ENCODE data around the gene MUTYH.
"Not testable (repeated sequence)": the region's sequence is repeated elsewhere in the genome, so short reads cannot be mapped to it uniquely, and the experiment has no call there.

MUTYH gene

DNA sequence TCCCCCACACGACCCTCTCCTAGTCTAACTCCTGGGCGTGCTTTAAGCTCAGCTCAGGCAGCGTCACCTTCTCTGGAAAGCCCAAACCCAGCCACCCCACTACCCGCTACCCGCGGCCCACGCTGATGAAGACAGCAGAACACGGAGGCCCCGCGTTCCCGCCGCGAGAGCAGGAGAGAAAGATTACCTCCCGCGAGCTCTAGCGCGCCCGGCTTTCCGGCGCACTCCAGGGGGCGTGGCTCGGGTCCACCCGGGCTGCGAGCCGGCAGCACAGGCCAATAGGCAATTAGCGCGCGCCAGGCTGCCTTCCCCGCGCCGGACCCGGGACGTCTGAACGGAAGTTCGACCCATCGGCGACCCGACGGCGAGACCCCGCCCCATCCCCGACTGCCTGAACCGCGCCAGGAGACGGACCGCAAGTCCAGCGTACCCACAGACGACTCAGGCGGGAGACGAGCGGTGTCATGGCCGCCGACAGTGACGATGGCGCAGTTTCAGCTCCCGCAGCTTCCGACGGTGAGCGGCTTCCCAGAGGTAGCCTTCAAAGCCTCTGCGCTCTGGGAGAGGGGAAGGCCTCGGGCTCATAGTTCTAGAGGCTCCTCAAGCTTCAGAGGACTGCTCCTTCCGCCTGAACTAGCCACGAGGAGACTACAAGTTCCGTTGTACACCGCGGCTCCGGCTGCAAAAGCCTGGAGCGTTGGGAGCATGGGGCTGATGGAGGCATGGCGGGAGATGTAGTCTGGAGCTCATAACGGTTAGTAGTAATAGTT lies at the start of gene MUTYH, which contains the start of gene TOE1:
Gene MUTYH, minus strand, starts transcription at position 652 of the 770 bp plus-strand sequence. CDS start 5,935 bp downstream, outside the sequence.
Gene TOE1, plus strand, starts transcription at position 382 of the 770 bp plus-strand sequence. Its CDS starts 83 bp downstream, at position 465.
- Histone ChIP-seq H3K9ac (peak within 1 kb of the TSS; percentile 38), H3K9me3 (ENCODE audit: control insufficient read depth, low read length) (no peaks in the 10 kb centered on the region), H3K4me3 (ENCODE audit: low read depth, low read length) (peak within 1 kb of the TSS; percentile 90), H3K4me2 (ENCODE audit: low read length) (peak within 1 kb of the TSS; percentile 75), H2AFZ (peak within 1 kb of the TSS; percentile 78), H3K27ac (peak within 1 kb of the TSS; percentile 98), H3K27me3 (ENCODE audit: control insufficient read depth, insufficient read depth, low read length) (no peaks in the 10 kb centered on the region), H3K79me2 (peaks cover 2% of the 10 kb centered on the region), H3K4me1 (peaks cover 4% of the 10 kb centered on the region), H3K36me3 (ENCODE audit: control insufficient read depth, insufficient read depth, low read length) (no peaks in the 10 kb centered on the region)
- TF ChIP-seq, protein P1, sequence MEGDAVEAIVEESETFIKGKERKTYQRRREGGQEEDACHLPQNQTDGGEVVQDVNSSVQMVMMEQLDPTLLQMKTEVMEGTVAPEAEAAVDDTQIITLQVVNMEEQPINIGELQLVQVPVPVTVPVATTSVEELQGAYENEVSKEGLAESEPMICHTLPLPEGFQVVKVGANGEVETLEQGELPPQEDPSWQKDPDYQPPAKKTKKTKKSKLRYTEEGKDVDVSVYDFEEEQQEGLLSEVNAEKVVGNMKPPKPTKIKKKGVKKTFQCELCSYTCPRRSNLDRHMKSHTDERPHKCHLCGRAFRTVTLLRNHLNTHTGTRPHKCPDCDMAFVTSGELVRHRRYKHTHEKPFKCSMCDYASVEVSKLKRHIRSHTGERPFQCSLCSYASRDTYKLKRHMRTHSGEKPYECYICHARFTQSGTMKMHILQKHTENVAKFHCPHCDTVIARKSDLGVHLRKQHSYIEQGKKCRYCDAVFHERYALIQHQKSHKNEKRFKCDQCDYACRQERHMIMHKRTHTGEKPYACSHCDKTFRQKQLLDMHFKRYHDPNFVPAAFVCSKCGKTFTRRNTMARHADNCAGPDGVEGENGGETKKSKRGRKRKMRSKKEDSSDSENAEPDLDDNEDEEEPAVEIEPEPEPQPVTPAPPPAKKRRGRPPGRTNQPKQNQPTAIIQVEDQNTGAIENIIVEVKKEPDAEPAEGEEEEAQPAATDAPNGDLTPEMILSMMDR (IDR thresholded peaks at IDR 0.05) = no peak

DNA sequence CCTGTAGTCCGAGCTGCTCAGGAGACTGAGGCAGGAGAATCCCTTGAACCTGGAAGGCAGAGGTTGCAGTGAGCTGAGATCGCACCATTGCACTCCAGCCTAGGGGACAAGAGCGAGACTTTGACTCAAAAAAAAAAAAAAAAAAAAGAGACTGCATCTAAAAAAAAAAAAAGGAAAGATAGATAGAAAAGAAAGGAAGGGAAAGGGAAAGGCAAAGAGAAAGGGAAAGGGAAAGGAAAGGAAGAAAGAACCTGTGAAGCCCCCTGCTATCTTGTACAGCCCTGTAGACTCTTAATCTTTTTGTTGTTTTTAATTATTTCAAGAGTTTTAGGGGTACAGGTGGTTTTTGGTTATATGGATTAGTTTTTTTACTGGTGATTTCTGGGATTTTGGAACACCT lies 46.0 kb upstream of the MUTYH start:
- no peaks in the 10 kb centered on the region for H3K4me1 ChIP-seq
- no peaks in the 10 kb centered on the region for H3K9me3 ChIP-seq (ENCODE audit: control insufficient read depth, low read length)
- no peaks in the 10 kb centered on the region for H3K36me3 ChIP-seq (ENCODE audit: control insufficient read depth, insufficient read depth, low read length)
- H3K4me3 ChIP-seq (ENCODE audit: low read depth, low read length) = no peak overlapping the region
- no peak overlapping the region for H3K9ac ChIP-seq
- TF ChIP-seq, protein P1 (IDR thresholded peaks at IDR 0.05) = no peak
- no peak overlapping the region for H3K27ac ChIP-seq
- no peak overlapping the region for H3K4me2 ChIP-seq (ENCODE audit: low read length)
- H3K27me3 ChIP-seq (ENCODE audit: control insufficient read depth, insufficient read depth, low read length) = no peaks in the 10 kb centered on the region
- no peak overlapping the region for H2AFZ ChIP-seq
- no peaks in the 10 kb centered on the region for H3K79me2 ChIP-seq

DNA sequence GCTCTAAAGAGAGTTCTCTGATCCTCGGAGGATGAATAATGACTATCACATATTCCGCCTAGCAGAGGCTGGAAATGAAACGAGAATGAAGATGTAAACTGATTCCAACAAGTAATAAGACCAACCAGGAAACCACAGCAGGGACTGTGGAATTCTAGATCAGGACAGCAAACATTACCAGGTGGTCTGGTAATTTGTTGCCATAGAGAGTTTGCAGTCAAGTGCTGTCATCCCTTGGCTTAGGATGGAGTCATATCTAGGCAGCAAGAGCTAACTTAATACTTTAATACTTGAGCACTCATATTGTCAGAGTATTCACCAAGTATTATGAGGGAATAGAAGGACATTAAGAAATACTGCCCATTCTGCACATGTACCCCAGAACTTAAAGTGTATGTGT lies 45.1 kb upstream of the MUTYH start:
- Histone ChIP-seq H2AFZ (no peak overlapping the region), H3K27ac (no peak overlapping the region), H3K27me3 (ENCODE audit: control insufficient read depth, insufficient read depth, low read length) (no peaks in the 10 kb centered on the region), H3K4me2 (ENCODE audit: low read length) (no peak overlapping the region), H3K79me2 (no peaks in the 10 kb centered on the region), H3K4me3 (ENCODE audit: low read depth, low read length) (no peak overlapping the region), H3K4me1 (no peaks in the 10 kb centered on the region), H3K9ac (no peak overlapping the region), H3K9me3 (ENCODE audit: control insufficient read depth, low read length) (no peaks in the 10 kb centered on the region), H3K36me3 (ENCODE audit: control insufficient read depth, insufficient read depth, low read length) (no peaks in the 10 kb centered on the region)
- TF ChIP-seq, protein P1 (IDR thresholded peaks at IDR 0.05) = no peak

DNA sequence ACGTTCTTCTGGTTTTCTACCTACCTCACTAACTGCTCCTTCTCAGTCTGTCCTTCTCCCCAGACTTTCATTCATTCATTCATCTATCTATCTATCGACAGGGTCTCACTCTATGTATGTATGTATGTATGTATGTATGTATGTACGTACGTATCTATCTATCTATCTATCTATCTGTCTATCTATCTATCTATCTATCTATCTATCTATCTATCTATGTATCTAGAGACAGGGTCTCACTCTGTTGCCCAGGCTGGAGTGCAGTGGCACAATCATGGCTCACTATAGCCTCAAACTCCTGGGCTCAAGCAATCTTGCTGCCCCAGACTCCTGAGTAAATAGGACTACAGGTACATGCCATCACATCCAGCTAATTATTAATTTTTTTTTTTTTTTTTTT lies 44.0 kb upstream of the MUTYH start:
- not testable (repeated sequence) for H3K9ac ChIP-seq; H3K9me3 ChIP-seq (ENCODE audit: control insufficient read depth, low read length); H3K36me3 ChIP-seq (ENCODE audit: control insufficient read depth, insufficient read depth, low read length); H2AFZ ChIP-seq; H3K4me3 ChIP-seq (ENCODE audit: low read depth, low read length); H3K4me1 ChIP-seq; H3K4me2 ChIP-seq (ENCODE audit: low read length); H3K27me3 ChIP-seq (ENCODE audit: control insufficient read depth, insufficient read depth, low read length); H3K27ac ChIP-seq; H3K79me2 ChIP-seq

DNA sequence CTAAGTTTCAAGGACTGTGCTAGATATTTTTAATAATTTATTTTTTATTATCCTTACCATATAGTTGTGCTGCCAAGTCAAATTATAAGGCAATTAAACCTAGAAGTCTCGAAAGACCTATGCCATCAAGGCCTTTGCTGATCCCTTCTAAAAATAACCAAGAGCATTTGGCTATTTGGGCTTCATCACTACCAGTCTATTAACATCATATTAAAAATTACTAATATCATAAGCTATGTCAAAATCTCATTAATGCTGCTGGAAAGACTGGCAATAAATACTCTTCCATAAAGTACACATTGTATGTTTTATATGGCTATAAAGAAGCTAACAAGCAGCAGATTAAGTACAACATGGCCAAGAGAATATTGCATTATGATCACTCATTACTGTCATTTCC lies 43.0 kb upstream of the MUTYH start:
- no peak overlapping the region for H3K4me3 ChIP-seq (ENCODE audit: low read depth, low read length)
- no peaks in the 10 kb centered on the region for H3K27me3 ChIP-seq (ENCODE audit: control insufficient read depth, insufficient read depth, low read length)
- no peaks in the 10 kb centered on the region for H3K79me2 ChIP-seq
- H3K9me3 ChIP-seq (ENCODE audit: control insufficient read depth, low read length) = no peaks in the 10 kb centered on the region
- no peaks in the 10 kb centered on the region for H3K36me3 ChIP-seq (ENCODE audit: control insufficient read depth, insufficient read depth, low read length)
- H2AFZ ChIP-seq = no peak overlapping the region
- TF ChIP-seq, protein P1 (IDR thresholded peaks at IDR 0.05) = no peak
- H3K9ac ChIP-seq = no peak overlapping the region
- no peaks in the 10 kb centered on the region for H3K4me1 ChIP-seq
- H3K4me2 ChIP-seq (ENCODE audit: low read length) = no peak overlapping the region
- no peak overlapping the region for H3K27ac ChIP-seq
